ENCODE data around the gene DNAJC5.

DNAJC5 gene

GRCh38 chr20:63940472-63941266 is 45.7 kb downstream of the DNAJC5 start:
- Histone ChIP-seq H4K20me1 (ENCODE audit: insufficient read depth) (no peaks in the 10 kb centered on the region), H3K36me3 (ENCODE audit: insufficient read depth) (no peaks in the 10 kb centered on the region; the same call in 1 of the 2 replicates), H3K9ac (no peak overlapping the region)

DNA sequence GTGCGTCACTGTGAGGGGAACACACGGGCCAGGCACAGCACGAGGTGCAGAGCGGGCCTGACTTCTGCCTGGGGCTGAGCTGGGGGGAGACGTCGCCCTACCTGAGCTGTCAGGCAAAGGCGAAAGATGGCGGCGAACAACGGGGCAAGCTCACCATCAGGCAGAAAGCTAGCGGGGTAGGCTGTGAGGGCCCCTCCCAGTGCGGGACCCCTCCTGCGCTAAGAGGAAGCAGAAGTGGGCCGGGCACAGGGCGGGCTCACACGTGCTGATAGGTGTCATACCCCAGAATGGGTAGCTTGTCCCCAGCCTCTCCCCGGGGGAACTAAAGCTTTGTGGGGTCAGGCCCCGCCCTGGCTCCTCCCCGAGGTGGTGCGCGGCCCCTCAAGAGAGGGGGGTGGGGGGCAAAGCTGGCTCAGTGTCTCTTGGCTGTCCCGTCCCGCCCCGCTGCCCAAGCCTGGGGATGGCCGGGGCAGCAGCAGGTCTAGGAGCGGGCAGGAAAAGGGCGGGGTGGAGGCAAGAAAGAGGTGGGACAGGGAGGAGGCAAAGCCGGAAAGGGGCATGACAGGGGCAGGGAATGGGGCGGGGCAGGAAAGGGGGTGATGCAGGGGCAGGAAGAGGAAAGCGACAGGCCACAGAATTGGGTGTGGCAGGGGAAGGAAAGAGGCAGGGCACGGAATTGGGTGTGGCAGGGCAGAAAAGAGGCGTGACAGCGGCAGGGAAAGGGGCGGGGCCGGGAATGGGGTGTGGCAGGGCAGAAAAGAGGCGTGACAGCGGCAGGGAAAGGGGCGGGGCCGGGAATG is 46.6 kb downstream of the DNAJC5 start:
- H3K36me3 ChIP-seq (ENCODE audit: insufficient read depth) = no peaks in the 10 kb centered on the region
- H3K27me3 ChIP-seq (ENCODE audit: insufficient read depth, low read depth) = no peaks in the 10 kb centered on the region
- TF ChIP-seq, protein P1, sequence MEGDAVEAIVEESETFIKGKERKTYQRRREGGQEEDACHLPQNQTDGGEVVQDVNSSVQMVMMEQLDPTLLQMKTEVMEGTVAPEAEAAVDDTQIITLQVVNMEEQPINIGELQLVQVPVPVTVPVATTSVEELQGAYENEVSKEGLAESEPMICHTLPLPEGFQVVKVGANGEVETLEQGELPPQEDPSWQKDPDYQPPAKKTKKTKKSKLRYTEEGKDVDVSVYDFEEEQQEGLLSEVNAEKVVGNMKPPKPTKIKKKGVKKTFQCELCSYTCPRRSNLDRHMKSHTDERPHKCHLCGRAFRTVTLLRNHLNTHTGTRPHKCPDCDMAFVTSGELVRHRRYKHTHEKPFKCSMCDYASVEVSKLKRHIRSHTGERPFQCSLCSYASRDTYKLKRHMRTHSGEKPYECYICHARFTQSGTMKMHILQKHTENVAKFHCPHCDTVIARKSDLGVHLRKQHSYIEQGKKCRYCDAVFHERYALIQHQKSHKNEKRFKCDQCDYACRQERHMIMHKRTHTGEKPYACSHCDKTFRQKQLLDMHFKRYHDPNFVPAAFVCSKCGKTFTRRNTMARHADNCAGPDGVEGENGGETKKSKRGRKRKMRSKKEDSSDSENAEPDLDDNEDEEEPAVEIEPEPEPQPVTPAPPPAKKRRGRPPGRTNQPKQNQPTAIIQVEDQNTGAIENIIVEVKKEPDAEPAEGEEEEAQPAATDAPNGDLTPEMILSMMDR (conservative IDR thresholded peaks at IDR 0.05; ENCODE audit: low read depth, low read length) = no peak
- H3K9ac ChIP-seq = no peak overlapping the region
- H3K27ac ChIP-seq = no peak overlapping the region
- no peaks in the 10 kb centered on the region for H4K20me1 ChIP-seq (ENCODE audit: insufficient read depth)
- no peak overlapping the region for H3K4me2 ChIP-seq
- no peak overlapping the region for H2AFZ ChIP-seq (ENCODE audit: low read depth)
- H3K4me1 ChIP-seq (ENCODE audit: low read depth, poor library complexity, severe bottlenecking) = no peaks in the 10 kb centered on the region
- peaks cover 4% of the 10 kb centered on the region; the same call in 1 of the 2 replicates for H3K79me2 ChIP-seq (ENCODE audit: insufficient read depth, low read depth)
- H3K4me3 ChIP-seq (IDR thresholded peaks at IDR 0.05; ENCODE audit: insufficient read depth, low read depth, low read length) = no peak overlapping the region

More at GRCh38 chr20:63940472-63941266, 45.7 kb downstream of the DNAJC5 start:
- Histone ChIP-seq H3K27ac (no peak overlapping the region), H3K27me3 (ENCODE audit: insufficient read depth, low read depth) (no peaks in the 10 kb centered on the region), H3K79me2 (ENCODE audit: insufficient read depth, low read depth) (no peaks in the 10 kb centered on the region), H3K4me1 (ENCODE audit: low read depth, poor library complexity, severe bottlenecking) (no peaks in the 10 kb centered on the region), H2AFZ (ENCODE audit: low read depth) (no peak overlapping the region), H3K4me2 (no peak overlapping the region), H3K4me3 (IDR thresholded peaks at IDR 0.05; ENCODE audit: insufficient read depth, low read depth, low read length) (no peak overlapping the region)
- TF ChIP-seq, protein P1 (conservative IDR thresholded peaks at IDR 0.05; ENCODE audit: low read depth, low read length) = no peak

GRCh38 chr20:63942250-63942951 is 47.5 kb downstream of the DNAJC5 start:
- no peaks in the 10 kb centered on the region for H3K27me3 ChIP-seq (ENCODE audit: insufficient read depth, low read depth)
- no peak overlapping the region for H3K9ac ChIP-seq
- H3K4me3 ChIP-seq (IDR thresholded peaks at IDR 0.05; ENCODE audit: insufficient read depth, low read depth, low read length) = no peak overlapping the region
- no peaks in the 10 kb centered on the region for H3K4me1 ChIP-seq (ENCODE audit: low read depth, poor library complexity, severe bottlenecking)
- H3K79me2 ChIP-seq (ENCODE audit: insufficient read depth, low read depth) = peaks cover 13% of the 10 kb centered on the region; the same call in 1 of the 2 replicates
- no peak overlapping the region for H2AFZ ChIP-seq (ENCODE audit: low read depth)
- TF ChIP-seq, protein P1 (conservative IDR thresholded peaks at IDR 0.05; ENCODE audit: low read depth, low read length) = no peak
- no peaks in the 10 kb centered on the region for H4K20me1 ChIP-seq (ENCODE audit: insufficient read depth)
- H3K27ac ChIP-seq = no peak overlapping the region
- H3K36me3 ChIP-seq (ENCODE audit: insufficient read depth) = no peaks in the 10 kb centered on the region
- no peak overlapping the region for H3K4me2 ChIP-seq

- H3K27ac ChIP-seq = no peak overlapping the region
- TF ChIP-seq, protein P1 (conservative IDR thresholded peaks at IDR 0.05; ENCODE audit: low read depth, low read length) = no peak
- H3K36me3 ChIP-seq (ENCODE audit: insufficient read depth) = no peaks in the 10 kb centered on the region
- H2AFZ ChIP-seq (ENCODE audit: low read depth) = no peak overlapping the region
- H3K4me1 ChIP-seq (ENCODE audit: low read depth, poor library complexity, severe bottlenecking) = no peaks in the 10 kb centered on the region
- H3K27me3 ChIP-seq (ENCODE audit: insufficient read depth, low read depth) = no peaks in the 10 kb centered on the region
- no peak overlapping the region for H3K4me3 ChIP-seq (IDR thresholded peaks at IDR 0.05; ENCODE audit: insufficient read depth, low read depth, low read length)
- H3K4me2 ChIP-seq = no peak overlapping the region
- peaks cover 18% of the 10 kb centered on the region; the same call in 1 of the 2 replicates for H3K79me2 ChIP-seq (ENCODE audit: insufficient read depth, low read depth)
- H3K9ac ChIP-seq = no peak overlapping the region
- H4K20me1 ChIP-seq (ENCODE audit: insufficient read depth) = no peaks in the 10 kb centered on the region; the same call in 1 of the 2 replicates
These were observed 48.3 kb downstream of the DNAJC5 start for GRCh38 chr20:63942969-63943807.
